Activated B cell treated with CpG ODN at 0.5 μM for 24 hours (primary cell): ENCODE results near the gene ADAM17. TPM values are rescaled to one million over a fixed set of nuclear protein-coding genes. Genes with fewer than 3 reads are reported as not detected.

Experiments
- ATAC-seq: fragments of 200-7000 bp; cut with Tn5 transposase; one replicate; pipeline ENCODE4 v1.10.0; 2021; ENCODE audit warnings: low read depth, mild to moderate bottlenecking, moderate library complexity
- CTCF ChIA-PET: fragments of 350-600 bp; sonication (Branson Sonifier 250); formaldehyde crosslinking; loops from one replicate; lab custom pipeline; 2021; ENCODE audit warnings: antibody characterized with exemption; lab: Charles Lee
- POLR2A ChIA-PET: fragments of 350-600 bp; sonication (Branson Sonifier 250); formaldehyde crosslinking; loops from one replicate; lab custom pipeline; 2021; ENCODE audit warnings: antibody characterized with exemption; lab: Charles Lee
- DNase-seq: peaks from one replicate; pipeline ENCODE4 v3.0.0; 2022
- H3K27ac Mint-ChIP-seq: one replicate; pipeline ENCODE4 v1.8.0; 2020; ENCODE audit warnings: mixed read lengths
- H3K27me3 Mint-ChIP-seq: one replicate; pipeline ENCODE4 v1.8.0; 2021; ENCODE audit warnings: mixed read lengths
- H3K36me3 Mint-ChIP-seq: one replicate; pipeline ENCODE4 v1.8.0; 2021; ENCODE audit warnings: low read depth, mixed read lengths
- H3K4me1 Mint-ChIP-seq: one replicate; pipeline ENCODE4 v1.8.0; 2021; ENCODE audit warnings: mixed read lengths
- H3K4me3 Mint-ChIP-seq: one replicate; pipeline ENCODE4 v1.8.0; 2020; ENCODE audit warnings: mild to moderate bottlenecking, mixed read lengths
- H3K9me3 Mint-ChIP-seq: one replicate; pipeline ENCODE4 v1.8.0; 2020; ENCODE audit warnings: mixed read lengths
- intact Hi-C: fragments of 100-400 bp; cut with micrococcal nuclease; formaldehyde crosslinking; loops from one replicate; pipeline ENCODE4 v1.15.1; 2024
- total RNA-seq: library from RNA; stranded (reverse); gene quantifications from 2 replicates; pipeline ENCODE4 v1.2.3, GENCODE V29; 2022
- TF ChIP-seq, protein P1 (sequence below): fragments of 200-600 bp; IDR thresholded peaks from one replicate; pipeline ENCODE4 v1.8.0; 2022; ENCODE audit warnings: antibody characterized with exemption, mild to moderate bottlenecking

ADAM17 gene
- total RNA-seq, 1 donor from 2014 or later: 39.5 TPM

DNA sequence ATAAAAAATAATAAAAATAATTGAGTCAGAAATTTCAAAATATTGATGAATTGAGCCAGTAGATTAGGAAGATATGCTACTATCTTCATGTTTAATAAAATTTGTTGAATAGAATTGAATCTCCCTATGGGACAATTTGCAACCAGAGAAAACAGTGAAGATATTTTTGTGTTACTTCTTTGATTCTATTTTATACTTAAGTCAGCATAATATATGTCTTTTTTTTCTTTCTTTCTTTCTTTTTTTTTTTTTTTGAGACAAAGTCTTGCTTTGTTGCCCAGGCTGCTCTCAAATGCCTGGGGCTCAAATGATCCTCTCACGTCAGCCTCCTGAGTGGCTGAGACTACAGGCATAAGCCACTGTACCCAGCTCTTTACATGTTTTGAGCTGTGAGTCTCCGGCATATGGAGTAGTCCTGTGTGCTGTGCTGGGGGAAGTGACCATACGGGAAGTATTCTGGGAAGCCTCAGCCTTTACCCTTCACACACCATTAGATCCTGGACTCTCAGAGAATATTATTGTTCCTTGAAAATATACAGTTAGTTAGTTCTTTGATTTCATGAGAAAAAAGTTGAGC is 95.1 kb downstream of the ADAM17 start:
- TF ChIP-seq, protein P1, sequence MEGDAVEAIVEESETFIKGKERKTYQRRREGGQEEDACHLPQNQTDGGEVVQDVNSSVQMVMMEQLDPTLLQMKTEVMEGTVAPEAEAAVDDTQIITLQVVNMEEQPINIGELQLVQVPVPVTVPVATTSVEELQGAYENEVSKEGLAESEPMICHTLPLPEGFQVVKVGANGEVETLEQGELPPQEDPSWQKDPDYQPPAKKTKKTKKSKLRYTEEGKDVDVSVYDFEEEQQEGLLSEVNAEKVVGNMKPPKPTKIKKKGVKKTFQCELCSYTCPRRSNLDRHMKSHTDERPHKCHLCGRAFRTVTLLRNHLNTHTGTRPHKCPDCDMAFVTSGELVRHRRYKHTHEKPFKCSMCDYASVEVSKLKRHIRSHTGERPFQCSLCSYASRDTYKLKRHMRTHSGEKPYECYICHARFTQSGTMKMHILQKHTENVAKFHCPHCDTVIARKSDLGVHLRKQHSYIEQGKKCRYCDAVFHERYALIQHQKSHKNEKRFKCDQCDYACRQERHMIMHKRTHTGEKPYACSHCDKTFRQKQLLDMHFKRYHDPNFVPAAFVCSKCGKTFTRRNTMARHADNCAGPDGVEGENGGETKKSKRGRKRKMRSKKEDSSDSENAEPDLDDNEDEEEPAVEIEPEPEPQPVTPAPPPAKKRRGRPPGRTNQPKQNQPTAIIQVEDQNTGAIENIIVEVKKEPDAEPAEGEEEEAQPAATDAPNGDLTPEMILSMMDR: no peak
- Mint-ChIP-seq H3K4me1 (no peaks in the 10 kb centered on the region), H3K27me3 (no peaks in the 10 kb centered on the region), H3K27ac (no peak overlapping the region), H3K4me3 (no peak overlapping the region), H3K9me3 (no peaks in the 10 kb centered on the region), H3K36me3 (peaks cover 68% of the 10 kb centered on the region)
- ATAC-seq (no peak), DNase-seq (no peak)
- CTCF ChIA-PET: no interaction called here
- intact Hi-C loops: no loop called here
- POLR2A ChIA-PET: no interaction called here

DNA sequence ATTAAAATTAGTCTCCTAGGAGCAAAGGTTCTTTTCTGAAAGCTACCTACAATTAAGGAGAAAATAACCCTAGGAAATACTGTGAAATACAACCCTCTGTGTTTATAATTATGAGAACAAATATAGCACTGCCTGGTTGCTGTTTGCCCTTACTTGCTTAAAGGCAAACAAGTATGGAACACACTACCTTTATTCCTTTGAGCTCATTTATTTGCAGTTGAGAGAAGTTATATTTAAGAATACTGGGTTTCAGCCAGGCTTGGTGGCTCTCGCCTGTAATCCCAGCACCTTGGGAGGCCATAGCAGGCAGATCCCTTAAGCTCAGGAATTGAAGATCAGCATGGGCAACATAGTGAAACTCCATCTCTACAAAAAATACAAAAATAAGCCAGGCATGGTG is 104.4 kb downstream of the ADAM17 start:
- ATAC-seq (no peak), DNase-seq (no peak)
- intact Hi-C loops: no loop called here
- Mint-ChIP-seq H3K4me3 (no peak overlapping the region), H3K4me1 (no peaks in the 10 kb centered on the region), H3K36me3 (peaks cover 63% of the 10 kb centered on the region), H3K27me3 (no peaks in the 10 kb centered on the region), H3K27ac (no peak overlapping the region), H3K9me3 (no peaks in the 10 kb centered on the region)
- POLR2A ChIA-PET: interaction anchor here (0.6 to 0.7 kb wide), 2 partner anchors 29 to 81 kb away, joined by 3 to 4 read pairs; no protein-coding TSS in a partner anchor
- TF ChIP-seq, protein P1: no peak
- CTCF ChIA-PET: no interaction called here

DNA sequence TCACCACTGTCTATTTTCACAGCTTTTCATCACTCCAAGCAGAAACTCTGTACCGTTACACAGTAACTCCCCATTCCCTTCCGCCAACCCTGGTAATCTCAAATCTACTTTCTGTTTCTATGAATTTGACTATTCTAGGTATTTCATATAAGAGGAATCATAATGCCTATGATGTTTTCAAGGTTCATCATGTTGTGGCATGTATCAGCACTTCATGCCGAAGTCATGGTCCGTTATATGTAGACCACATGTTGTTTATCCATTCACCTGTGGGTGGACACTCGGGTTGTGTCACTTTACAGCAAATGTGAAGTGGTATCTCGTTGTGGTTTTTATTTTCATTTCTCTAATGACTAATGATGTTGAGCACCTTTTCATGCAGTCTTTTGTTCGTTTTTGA is 110.5 kb downstream of the ADAM17 start:
- Mint-ChIP-seq H3K9me3 (no peaks in the 10 kb centered on the region), H3K27me3 (no peaks in the 10 kb centered on the region), H3K36me3 (peaks cover 71% of the 10 kb centered on the region), H3K4me1 (no peaks in the 10 kb centered on the region), H3K27ac (no peak overlapping the region), H3K4me3 (no peak overlapping the region)
- ATAC-seq (no peak), DNase-seq (no peak)
- ChIA-PET CTCF (no interaction called here), POLR2A (no interaction called here)
- intact Hi-C loops: no loop called here
- TF ChIP-seq, protein P1: no peak

DNA sequence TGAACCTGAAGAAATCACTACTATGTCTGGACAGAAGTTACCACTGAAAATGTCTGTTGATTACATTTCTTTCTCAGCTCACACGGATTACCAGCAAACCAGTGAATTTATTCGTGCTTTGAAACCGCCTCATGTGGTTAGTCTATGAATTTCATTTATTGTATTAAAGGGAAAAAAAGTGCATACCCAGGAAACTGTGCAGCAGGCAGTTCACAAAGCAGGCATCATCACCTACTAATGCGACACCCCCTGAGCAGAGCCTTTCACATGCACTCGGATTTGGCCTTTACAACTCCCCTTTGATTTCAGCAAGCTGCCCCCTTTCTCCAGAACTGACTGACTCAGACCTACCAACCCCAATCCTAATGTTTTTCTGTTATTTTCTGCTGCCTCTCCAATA is 112.1 kb downstream of the ADAM17 start:
- Mint-ChIP-seq H3K36me3 (peaks cover 69% of the 10 kb centered on the region), H3K9me3 (no peaks in the 10 kb centered on the region), H3K4me1 (no peaks in the 10 kb centered on the region), H3K4me3 (no peak overlapping the region), H3K27ac (no peak overlapping the region), H3K27me3 (no peaks in the 10 kb centered on the region)
- no peak for ATAC-seq
- TF ChIP-seq, protein P1: no peak
- ChIA-PET POLR2A (no interaction called here), CTCF (no interaction called here)
- intact Hi-C loops: no loop called here
- DNase-seq: no peak

DNA sequence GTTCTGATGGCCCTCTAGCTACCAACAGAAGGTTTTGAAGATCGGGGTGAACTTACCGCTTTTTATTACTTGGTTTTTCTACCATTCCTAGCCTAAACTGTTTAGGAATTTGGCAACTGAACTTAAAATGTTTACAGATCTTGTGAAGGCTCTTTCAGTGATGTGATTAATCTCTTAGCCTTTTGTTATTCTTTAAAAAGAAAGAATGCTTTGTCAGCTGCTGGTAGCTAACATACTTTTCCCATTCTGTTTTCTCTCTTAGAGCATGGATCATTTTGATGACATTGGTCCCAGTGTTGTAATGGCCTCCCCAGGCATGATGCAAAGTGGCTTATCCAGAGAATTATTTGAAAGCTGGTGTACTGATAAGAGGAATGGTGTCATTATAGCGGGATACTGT is 114.1 kb downstream of the ADAM17 start:
- H3K4me1 Mint-ChIP-seq: no peaks in the 10 kb centered on the region
- ATAC-seq: no peak
- H3K36me3 Mint-ChIP-seq: peaks cover 73% of the 10 kb centered on the region
- H3K27me3 Mint-ChIP-seq: no peaks in the 10 kb centered on the region
- H3K9me3 Mint-ChIP-seq: no peaks in the 10 kb centered on the region
- ChIA-PET POLR2A (no interaction called here), CTCF (no interaction called here)
- TF ChIP-seq, protein P1: no peak
- no peak overlapping the region for H3K27ac Mint-ChIP-seq
- DNase-seq: no peak
- intact Hi-C loops: no loop called here
- H3K4me3 Mint-ChIP-seq: no peak overlapping the region
